H1 (cell line): ENCODE data around the gene ZNF681. TPM values are rescaled to one million over a fixed set of nuclear protein-coding genes. Genes with fewer than 3 reads are reported as not detected.

Experiments used
- MAX ChIP-seq: IDR thresholded peaks from 2 replicates; pipeline ENCODE4 v1.6.1; 2012; ENCODE audit warnings: inconsistent platforms
- polyA plus RNA-seq, 7 experiments: library from polyadenylated mRNA; depleted of rRNA in 3 of 7; stranded (reverse) in 5 of 7; unstranded in 2 of 7; fragments of >200 nt in 5 of 7; fragments of 200-250 nt in 2 of 7; gene quantifications; 1 replicate in 5 of 7; 2 replicates in 1 of 7; 4 replicates in 1 of 7; pipeline versions ENCODE4 v1.2.1 to v1.2.3, GENCODE V29; 2011 to 2013; ENCODE audit warnings: missing spikeins in 2 of 7, mixed read lengths in 2 of 7
- total RNA-seq: library from RNA; stranded (reverse); fragmentation: NEBNext Ultra II Directional; extraction: Animal tissue kit (Norgen Biotek cat#: 25700); gene quantifications from 2 replicates; pipeline ENCODE4 v1.2.1, GENCODE V29; 2021

Gene ZNF681
- total and polyA plus RNA-seq, 2 of the 8 experiments (the other 6 are each of a cell fraction or from before 2014, with no cell fraction given): 1.1 to 6.8 TPM

DNA sequence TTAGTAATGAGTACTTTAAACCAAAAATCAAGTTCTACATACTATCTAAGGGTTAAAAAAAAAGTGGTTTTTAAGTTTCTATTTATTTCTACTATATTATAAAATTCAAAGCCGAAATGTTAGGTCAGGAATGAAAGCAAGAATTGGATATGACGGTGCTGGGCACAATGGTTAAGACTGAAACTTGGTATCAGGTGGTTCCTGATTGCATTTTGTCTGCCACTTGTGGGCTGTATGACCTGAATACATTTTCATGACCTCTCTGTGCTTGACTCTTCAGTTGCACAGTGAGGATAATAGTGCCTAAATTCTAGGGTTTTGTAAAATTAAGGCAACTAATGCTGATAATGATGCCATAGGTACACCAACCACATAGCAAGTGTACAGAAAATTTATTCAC is 49.3 kb downstream of the ZNF681 start (continued):
- TF ChIP-seq MAX: no peak
- TF ChIP-seq, all 59 proteins: peak for 0
